SU-DHL-6 (cell line): ENCODE data around the gene ARPC1A.
"Not testable (repeated sequence)": the region's sequence is repeated elsewhere in the genome, so short reads cannot be mapped to it uniquely, and the experiment has no call there.

Experiments used
- EZH2phosphoT487 ChIP-seq: fragments of 200-600 bp; sonication (generic), shearing (Covaris generic); conservative IDR thresholded peaks from 2 replicates; pipeline ENCODE4 v1.6.1; 2018; ENCODE audit warnings: mild to moderate bottlenecking, antibody characterized with exemption, low read length, moderate library complexity, mixed read lengths
- TF ChIP-seq, protein P1 (sequence below): fragments of 200-600 bp; sonication (generic); IDR thresholded peaks from one replicate; pipeline ENCODE4 v1.5.1; 2017; ENCODE audit warnings: antibody characterized with exemption, mild to moderate bottlenecking, low read length, moderate library complexity; ENCODE audit not compliant: insufficient read depth, poor library complexity, severe bottlenecking

DNA sequence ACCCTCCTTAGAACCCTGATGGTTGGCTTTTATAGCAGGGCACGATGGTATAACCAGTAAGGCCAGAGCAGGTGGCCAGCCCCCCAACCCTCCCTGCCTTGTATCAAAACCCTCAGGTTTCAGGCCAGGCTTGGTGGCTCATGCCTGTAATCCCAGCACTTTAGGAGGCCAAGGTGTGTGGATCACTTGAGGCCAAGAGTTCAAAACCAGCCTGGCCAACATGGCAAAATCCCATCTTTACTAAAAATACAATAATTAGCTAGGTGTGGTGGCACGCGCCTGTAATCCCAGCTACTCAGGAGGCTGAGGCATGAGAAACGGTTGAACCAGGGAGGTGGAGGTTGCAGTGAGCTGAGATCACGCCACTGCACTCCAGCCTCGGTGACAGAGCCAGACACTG, 3.0 kb upstream of the ARPC1A start:
- TF ChIP-seq, protein P1, sequence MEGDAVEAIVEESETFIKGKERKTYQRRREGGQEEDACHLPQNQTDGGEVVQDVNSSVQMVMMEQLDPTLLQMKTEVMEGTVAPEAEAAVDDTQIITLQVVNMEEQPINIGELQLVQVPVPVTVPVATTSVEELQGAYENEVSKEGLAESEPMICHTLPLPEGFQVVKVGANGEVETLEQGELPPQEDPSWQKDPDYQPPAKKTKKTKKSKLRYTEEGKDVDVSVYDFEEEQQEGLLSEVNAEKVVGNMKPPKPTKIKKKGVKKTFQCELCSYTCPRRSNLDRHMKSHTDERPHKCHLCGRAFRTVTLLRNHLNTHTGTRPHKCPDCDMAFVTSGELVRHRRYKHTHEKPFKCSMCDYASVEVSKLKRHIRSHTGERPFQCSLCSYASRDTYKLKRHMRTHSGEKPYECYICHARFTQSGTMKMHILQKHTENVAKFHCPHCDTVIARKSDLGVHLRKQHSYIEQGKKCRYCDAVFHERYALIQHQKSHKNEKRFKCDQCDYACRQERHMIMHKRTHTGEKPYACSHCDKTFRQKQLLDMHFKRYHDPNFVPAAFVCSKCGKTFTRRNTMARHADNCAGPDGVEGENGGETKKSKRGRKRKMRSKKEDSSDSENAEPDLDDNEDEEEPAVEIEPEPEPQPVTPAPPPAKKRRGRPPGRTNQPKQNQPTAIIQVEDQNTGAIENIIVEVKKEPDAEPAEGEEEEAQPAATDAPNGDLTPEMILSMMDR = not testable (repeated sequence)
- not testable (repeated sequence) for TF ChIP-seq EZH2phosphoT487
